NCI-H1092 (cell line): Measurements from ENCODE around the gene SLC22A2.

Experiments
- DNase-seq: peaks from one replicate; lab custom pipeline; 2025; lab: John Stamatoyannopoulos, UW

SLC22A2 gene

DNA sequence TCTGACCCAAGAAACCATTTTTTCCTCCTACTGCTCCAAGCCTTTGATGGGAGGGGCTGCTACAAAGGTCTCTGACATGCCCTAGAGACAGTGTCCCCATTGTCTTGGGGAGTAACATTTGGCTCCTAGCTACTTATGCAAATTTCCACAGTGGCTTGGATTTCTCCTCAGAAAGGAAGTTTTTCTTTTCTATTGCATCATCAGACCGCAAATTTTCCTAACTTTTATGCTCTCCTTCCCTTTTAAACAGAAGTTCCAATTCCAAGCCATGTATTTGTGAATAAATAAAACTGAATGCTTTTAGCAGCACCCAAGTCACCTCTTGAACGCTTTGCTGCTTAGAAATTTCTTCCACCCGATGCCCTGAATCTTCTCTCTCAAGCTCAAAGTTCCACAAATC lies 51.0 kb downstream of the SLC22A2 start:
- no peak for DNase-seq

DNA sequence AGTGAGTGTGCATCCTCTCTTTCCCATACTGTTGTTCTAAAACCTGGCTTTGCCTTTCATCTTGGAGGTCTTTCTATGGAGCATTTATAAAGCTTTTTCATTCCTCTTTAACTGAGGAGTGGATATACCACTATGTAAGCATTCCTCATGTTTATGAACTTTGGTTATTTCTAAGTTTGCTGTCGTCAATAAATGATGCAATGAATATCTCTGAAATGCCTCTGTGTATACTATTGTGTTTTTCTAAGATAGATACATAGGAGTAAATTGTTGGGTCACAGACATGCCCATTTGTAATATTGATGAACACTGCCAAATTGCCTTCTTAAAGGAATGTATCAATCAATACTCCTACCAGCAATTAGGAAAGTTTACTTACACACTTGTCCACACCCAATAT lies 53.9 kb downstream of the SLC22A2 start:
- no peak for DNase-seq

GRCh38 chr6:160203953-160204352 lies 54.7 kb downstream of the SLC22A2 start:
- no peak for DNase-seq

GRCh38 chr6:160203522-160203921 lies 55.1 kb downstream of the SLC22A2 start:
- DNase-seq, result no peak

DNA sequence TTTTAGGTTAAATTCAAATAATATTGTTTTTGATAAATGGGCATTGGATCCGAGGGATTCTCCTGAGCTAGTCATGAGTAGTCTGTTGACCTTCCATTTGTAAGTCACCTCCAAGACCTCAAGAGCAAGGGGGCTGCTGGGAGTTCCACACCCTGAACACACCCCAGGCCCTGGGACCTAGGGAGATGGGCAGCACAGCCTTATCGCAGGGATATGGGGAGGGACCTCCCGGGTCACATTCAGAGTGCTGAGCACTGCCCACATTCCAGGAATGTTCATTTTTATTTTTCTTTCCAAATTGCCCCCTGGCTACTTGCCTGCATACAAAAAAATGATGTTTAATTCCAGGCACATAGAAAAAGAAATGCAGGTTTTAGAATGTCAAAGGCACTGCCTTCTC lies 55.5 kb downstream of the SLC22A2 start:
- DNase-seq, result no peak

DNA sequence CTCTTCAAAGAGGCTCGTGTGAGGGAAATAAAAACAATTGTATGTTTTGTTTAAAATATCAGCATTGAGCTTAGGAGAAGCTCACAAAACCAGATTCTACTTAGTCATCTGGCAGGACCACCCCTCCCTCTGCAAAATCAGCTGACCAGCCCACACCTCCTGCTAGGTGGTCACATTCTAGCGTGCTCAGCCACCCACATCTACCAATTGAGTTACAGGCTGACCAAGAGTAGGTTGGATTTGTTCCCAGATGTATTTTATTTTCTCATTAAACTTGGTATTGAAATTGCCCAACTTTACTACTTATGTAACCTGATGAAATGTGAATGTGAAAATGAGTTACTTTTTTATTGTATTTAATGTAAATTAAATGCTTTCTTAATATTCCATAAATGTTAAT lies 56.2 kb downstream of the SLC22A2 start:
- no peak for DNase-seq

DNA sequence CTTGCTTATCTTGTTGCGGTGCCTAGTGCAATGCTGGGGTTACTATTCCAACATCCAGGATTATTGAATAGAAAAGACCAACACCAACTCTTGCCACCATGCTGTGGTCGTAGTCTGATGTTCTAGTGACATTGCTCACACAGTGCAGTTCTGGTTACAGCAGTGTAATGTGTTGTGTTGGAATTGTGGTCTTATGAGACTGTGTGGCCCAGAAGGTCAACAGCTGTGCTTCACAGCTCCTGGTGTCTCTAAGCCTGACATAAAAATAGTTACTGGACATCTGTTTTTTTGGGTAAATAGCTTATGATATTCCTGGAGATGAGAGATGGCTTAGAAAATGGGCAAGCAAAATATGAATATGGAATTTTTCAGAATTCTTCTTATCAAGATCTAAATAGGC lies 57.6 kb downstream of the SLC22A2 start:
- DNase-seq, result no peak

DNA sequence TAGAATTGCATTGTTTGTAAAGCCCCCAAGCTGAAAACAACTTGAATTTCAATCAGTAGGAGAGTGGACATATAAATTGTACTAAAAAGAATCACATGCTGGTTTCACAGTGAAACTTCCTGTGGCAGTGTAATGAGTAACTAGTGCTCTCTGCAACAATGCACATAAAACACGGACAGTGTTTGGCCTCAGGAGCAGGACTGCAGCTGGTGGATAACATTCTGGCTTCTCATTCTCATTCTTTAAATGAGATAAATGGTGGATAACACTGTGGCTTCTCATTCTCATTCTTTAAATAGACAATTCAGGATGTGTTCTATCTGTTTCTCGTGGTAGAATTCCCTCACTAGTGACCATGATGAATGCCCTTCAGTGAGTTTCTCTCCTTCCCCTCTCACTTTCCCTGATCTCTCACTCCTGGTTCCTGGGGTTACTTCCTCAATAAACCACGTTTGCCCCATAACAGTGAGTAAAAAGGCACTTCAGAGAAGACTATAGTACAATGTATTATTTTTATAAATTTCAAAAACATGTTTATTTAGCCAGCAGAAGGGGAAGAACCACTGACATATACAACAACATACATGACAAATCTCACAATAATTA lies 59.9 kb downstream of the SLC22A2 start:
- no peak for DNase-seq

GRCh38 chr6:160197662-160198061 lies 61.0 kb downstream of the SLC22A2 start:
- no peak for DNase-seq

DNA sequence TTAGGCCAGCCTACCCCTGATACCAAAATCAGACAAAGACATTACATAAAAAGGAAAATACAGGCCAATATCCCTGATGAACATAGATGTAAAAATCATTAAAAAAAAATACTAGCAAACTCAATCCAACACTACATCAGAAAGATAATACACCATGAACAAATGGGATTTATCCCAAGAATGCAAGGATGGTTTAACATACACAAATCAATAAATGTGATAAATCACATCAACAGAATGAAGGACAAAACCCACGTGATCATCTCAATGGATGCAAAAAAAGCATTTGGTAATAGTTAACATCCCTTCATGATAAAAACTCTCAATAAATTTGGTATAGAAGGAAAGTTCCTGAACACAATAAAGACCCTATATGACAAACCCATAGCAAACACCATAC lies 63.8 kb downstream of the SLC22A2 start:
- no peak for DNase-seq

DNA sequence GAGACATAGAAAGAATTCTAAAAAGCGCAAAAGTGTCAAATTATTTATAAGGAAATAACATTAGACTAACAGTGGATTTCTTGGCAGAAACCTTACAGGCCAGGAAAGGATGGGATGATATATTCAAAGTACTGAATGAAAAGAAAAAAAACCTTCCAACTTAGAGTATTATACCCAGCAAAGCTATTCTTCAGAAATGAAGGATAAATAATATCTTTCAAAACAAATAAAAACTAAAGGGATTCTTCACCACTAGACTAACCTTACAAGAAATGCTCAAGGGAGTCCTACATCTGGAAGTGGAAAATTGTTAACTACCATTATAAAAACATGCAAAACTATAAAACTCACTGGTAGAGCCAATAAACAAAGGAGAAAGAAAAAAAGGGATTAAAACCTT lies 65.8 kb downstream of the SLC22A2 start:
- no peak for DNase-seq

DNA sequence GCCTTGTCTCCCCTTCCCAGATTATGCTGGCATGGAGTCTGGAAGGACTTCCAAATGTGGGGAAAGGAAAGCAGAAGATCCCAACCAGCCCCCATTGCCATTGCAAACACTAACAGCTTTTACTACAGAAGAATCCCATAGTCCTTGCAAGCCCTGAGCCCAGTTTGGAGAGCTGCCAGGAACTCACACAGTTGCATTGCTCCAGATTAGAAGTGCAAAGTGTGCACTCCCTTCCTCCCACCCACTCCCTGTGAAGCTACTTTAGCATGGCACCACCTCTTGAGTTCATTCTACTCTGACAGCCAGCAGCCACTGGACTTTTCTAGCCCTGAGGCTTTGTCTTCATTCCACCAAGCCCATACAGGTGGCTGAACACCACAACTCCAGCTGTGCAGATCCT lies 67.6 kb downstream of the SLC22A2 start:
- no peak for DNase-seq

GRCh38 chr6:160190081-160190480 lies 68.5 kb downstream of the SLC22A2 start:
- no peak for DNase-seq

DNA sequence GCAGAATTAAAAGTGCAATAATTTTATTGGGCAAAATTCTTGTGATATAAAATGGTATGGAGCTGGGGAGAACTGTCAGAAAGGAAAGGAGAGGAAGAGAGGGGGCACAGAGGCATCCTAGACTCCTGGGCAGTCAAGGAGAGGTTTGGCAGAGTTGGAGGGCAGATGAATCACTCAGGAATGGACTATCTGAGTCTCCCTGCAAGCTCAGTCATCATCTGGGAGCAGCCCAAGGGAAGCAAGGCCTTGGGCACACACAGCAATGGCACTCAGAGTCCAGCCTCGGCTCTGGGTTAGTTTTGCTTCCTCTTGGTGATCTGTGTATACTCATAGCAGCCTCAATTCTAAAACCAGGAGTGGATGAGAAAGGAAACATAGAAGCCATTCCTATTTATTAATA lies 69.8 kb downstream of the SLC22A2 start:
- DNase-seq, result no peak

DNA sequence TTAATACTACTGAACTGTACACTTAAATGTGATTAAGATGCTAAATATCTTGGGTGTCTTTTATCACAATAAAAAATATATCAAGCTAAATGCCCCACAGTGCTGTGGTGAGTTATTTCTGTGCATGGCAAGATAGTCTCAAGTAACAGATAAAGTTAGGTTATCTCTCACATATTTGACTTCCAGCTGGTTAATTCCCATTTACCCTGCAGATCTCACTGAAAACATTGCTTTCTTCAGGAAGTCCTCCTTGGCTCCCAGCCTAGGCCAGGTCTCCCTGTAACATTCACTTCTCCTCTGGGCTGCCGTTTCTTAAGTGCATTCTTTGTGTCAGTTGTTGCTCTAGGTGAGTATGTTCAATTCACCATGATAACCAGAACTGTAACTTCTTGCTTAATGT lies 77.9 kb downstream of the SLC22A2 start:
- DNase-seq, result no peak

GRCh38 chr6:160178271-160178670 lies 80.3 kb downstream of the SLC22A2 start:
- no peak for DNase-seq

- no peak for DNase-seq
These were observed 81.4 kb downstream of the SLC22A2 start for GRCh38 chr6:160177220-160177619.

DNA sequence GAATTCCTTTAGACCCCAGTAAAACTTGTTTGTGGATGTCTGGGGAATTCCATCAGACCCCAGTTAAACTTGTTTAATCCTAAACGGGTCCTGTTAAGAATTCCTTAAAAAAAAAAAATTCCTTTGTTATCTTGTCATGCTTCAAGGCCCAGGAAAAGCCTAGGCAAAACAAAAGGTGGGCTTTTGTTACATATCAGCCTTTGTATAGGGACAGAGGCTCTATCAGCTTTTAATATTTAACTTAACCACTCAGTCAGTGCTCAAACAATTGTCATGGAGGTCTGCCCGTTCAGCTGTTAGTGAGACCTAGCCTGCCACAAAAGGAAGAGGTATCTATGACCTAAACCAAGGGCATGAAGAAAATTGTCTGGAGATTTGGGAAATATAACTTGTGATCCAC lies 83.9 kb downstream of the SLC22A2 start:
- no peak for DNase-seq

DNA sequence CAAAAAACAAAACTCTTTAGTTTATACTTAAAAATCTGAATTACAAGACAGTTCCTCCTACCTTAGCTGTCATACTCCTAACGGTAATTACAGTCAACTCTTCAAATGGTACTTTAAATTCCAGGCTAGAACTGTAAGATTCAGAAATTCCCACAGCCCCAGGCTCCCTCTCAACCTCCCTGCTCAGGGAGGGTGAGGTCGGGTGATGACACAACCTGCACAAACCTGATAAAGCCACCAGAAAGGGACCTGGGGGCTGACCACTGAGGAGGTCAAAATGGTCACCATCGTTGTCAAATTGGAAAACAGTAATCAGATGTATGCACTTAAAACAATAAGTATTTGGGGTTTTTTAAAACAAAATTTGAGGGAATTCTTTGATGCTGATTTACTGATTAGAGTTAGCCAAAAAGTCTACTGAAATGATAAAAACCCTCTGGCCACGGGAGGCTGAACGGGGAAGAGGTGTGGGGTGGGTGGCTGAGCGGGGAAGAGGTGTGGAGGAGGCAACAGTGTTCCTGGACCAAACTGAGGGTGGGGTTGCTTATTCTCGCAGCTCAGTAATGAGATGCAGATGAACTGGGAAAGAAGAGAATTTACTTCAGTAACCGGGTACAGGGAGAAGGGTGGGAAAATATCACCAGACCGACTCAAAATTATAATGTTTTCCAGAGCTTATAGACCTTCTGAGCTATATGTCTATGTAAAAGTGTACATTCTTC lies 84.7 kb downstream of the SLC22A2 start:
- DNase-seq, result no peak

- no peak for DNase-seq
These were observed 85.9 kb downstream of the SLC22A2 start for GRCh38 chr6:160172704-160173103.

- no peak for DNase-seq
These were observed 88.5 kb downstream of the SLC22A2 start for GRCh38 chr6:160170018-160170680.

DNA sequence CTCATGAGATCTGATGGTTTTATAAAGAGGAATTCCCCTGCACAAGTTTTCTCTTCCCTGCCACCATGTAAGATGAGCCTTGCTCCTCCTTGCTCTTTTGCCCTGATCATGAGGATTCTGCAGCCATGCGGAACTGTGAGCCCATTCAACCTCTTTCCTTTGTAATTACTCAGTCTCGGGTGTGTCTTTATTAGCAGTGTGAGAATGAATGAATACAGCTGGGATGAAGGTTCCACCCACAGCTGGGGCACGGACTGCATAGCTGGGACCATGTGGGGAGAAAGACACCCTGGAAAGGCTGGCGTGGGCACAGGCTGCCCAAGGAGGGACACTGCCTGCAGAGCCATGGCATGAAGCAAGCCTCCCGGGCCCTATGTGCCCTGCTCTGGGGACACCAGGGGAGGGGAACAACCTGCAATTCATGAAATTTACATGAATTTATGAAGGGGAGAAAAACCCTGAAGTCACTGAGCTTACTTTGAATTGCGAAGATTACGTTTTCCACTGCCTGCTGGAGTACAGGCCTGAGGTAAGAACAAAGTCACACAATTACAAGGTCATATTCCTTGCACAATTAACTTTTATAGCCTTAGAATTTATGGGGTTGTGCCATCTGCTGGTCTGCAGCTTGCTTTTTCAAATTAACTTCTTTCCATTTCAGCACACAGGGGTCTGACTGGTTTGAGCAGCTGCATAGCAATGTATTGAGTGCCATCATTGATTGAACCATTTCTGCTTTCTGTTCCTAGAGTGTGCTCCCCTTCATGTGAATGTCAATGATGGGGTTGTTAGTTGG lies 90.8 kb downstream of the SLC22A2 start:
- DNase-seq, result no peak
